Stimulated activated CD4-positive, alpha-beta T cell treated with anti-CD3 and anti-CD28 coated beads, Interleukin-2, amount 100 ng/mL, for 4 hours (primary cell): ENCODE results near the gene ZNF740.
"Not testable (repeated sequence)": the region's sequence is repeated elsewhere in the genome, so short reads cannot be mapped to it uniquely, and the experiment has no call there.

Source experiments
- DNase-seq: peaks from one replicate; pipeline ENCODE4 v3.0.0-alpha.2; 2020; ENCODE audit warnings: low read depth

The ZNF740 gene, protein sequence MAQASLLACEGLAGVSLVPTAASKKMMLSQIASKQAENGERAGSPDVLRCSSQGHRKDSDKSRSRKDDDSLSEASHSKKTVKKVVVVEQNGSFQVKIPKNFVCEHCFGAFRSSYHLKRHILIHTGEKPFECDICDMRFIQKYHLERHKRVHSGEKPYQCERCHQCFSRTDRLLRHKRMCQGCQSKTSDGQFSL

DNA sequence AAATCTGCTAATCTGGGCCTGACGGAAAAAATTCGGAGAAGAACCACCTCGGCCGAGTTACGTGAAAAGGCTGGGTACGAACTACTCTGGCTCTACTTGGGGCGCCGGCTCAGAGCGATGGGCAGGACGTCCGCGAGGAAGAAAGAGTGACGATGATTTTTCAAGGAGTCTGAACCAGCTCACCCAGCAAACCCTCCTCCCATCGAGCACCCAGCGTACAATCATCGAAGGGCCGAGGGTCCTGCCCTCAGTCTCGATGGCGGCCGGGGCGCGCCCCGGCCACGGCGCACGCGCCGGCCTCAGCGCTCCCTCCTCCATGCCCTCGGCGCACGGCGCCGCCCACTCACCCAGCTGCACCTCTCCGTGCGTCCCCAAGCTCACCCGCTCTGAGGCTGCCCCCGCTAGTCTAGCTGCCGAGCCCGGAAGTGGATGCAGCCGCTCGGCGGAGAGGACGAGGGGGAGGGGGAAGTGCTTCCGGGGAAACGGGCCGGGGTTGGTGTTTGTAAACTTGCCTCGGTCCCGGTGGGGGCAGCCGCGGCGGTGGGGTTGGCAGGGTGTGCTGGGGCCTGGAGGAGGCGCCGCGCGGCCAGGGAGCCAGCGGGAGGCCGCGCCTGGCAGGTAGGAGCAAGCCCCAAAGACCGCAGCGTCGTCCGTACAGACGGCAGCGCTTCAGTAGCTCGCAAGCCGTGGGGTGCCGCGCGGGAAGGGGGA lies at the start of gene ZNF740, which contains the start of gene CSAD:
TSS of gene ZNF740 (plus strand) at position 503 of the 711 bp plus-strand sequence. CDS start 1,262 bp downstream, outside the sequence.
TSS of gene CSAD (minus strand) at position 706 of the 711 bp plus-strand sequence. CDS start 7,455 bp downstream, outside the sequence.
- peak; percentile 98 for DNase-seq

DNA sequence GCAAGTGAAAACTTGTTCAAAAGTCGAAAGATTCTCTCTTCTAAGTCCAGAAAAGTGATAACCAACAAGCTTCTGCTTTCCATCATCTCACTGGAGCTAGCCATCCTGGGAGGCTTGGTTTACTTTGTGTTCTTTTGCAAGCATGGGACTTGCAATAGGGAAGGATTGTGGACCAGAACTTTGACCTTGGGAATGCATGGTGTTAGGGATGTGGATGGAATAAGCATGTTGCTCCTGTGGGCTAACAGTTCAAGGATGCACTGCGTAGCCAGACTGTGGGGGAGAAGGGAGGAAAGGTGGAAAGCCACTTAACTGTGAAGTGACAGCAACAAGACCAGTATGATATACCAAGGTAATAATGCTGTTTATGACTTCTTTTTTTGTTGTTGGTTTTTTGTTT lies 48.7 kb upstream of the ZNF740 start:
- DNase-seq = no peak

DNA sequence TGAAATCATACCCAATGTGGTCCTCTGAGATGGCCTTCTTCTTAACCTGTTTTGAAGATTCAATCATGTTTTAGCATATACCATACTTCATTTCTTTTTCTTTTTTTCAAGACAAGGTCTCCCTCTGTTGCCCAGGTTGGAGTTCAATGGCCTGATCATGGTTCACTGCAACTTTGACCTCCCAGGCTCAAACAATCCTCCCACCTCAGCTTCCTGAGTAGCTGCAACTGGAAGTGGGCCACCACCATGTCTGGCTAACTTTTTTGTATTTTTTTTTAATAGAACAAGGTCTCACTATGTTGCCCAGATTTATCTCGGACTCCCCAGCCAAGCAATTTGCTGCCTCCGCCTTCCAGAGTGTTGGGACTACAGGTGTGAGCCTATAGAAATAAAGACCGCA lies 46.8 kb upstream of the ZNF740 start:
- DNase-seq = no peak

DNA sequence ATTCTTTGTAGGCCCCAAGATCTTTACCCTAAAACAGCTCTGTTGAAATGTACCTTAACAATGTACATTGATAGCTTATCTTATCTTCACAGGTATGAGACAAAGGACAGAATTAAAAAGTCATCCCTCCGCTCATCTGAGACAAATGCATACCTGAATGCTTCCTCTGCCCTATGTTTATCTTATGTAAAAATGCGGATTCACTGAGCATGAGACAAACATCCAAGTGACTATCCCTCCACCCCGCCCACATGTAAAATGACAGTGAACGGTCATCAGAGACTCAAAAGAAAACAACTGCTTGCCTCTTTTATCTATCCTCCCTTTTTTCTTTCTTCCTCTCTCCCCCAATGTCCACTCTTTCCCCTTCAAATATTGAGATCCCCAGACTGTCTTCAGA lies 37.2 kb upstream of the ZNF740 start:
- DNase-seq = no peak

DNA sequence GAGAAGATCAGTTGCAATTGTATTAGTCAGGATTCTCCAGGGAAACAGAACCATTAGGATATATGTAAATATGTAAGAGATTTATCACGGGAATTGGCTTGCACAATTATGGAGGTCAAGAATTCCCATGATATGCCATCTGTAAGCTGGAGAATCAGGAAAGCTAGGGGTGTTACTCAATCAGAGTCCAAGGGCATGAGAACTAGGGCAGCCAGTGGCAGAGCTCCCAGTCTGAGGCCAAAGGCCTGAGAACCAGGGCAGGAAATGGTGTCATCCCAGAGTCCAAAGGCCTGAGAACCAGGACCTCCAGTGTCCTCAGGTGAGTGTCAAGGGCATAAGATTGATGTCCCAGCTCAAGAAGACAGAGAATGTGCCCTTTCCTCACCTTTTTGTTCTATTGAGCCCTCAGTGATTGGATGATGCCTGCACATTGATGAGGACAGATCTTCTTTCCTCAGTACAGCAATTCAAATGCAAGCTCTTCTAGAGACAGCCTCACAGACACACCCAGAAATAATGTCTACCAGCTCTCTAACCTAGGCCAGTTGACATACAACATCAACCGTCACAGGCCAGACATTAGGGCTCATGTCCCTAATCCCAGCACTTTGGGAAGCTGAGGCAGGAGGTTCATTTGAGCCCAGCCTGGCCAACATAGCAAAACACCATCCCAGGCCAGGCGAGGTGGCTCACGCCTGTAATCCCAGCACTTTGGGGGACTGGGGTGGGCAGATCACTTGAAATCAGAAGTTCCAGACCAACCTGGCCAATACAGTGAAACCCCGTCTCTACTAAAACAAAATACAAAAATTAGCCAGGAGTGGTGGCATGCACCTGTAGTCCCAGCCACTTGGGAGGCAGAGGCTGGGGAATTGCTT lies 34.9 kb upstream of the ZNF740 start:
- no peak for DNase-seq

DNA sequence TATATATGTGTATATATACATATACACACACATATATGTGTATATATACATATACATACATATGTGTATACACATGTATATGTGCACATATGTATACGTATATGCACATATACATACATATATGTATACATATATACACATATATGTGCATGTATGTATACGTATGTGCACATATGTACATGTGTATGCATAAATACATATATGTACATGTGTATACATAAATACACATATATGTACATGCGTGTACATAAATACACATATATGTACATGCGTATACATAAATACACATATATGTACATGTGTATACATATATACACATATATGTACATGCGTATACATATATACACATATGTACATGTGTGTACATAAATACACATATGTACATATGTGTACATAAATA lies 33.3 kb upstream of the ZNF740 start:
- DNase-seq = no peak

DNA sequence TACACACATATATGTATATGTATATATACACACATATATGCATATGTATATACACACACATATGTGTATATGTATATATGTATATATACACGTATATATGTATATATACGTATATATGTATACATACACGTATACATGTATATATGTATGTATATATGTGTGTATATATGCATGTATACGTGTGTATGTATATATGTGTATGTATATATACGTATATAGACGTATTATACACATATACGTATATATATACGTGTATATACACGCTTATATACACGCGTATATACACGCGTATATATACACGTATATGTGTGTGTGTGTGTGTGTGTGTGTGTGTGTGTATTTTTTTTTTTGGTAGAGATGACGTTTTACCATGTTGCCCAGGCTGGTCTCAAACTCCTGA lies 32.9 kb upstream of the ZNF740 start:
- DNase-seq = no peak

DNA sequence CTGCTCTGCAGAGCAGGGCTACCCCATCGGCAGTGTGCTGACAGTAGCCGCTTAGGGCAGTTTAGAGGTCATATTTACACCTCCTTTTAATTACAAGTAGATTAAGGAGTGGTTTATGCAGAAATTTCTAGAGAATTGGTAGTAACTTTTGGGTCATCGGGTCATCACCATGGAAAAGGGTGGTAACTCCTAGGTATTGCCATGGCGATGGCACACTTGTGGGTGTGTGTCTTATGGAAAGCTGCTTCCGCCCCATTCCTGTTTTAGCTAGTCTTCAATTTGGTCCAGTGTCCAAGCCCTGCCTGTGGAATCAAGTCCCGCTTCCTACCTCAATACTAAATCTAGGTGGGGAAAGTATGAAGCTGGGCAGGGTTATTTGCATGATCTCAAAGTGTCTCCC lies 29.5 kb upstream of the ZNF740 start:
- no peak for DNase-seq

DNA sequence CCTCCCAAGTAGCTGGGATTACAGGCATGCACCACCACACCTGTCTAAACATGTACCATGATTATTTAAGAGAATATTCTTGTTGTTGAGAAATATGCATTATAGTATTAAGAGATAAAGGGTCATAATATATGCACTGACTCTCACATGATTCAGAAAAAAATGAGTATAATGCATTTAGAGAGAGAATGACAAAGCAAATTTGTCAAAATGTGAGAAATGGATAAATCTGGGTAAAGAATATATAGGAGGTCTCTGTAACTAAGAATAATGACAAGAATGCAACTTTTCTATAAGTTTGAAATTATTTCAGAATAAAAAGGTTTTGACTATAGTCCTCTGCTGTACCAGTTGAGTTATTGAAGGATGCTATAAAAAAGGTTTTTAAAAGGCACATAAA lies 28.1 kb upstream of the ZNF740 start:
- no peak for DNase-seq

DNA sequence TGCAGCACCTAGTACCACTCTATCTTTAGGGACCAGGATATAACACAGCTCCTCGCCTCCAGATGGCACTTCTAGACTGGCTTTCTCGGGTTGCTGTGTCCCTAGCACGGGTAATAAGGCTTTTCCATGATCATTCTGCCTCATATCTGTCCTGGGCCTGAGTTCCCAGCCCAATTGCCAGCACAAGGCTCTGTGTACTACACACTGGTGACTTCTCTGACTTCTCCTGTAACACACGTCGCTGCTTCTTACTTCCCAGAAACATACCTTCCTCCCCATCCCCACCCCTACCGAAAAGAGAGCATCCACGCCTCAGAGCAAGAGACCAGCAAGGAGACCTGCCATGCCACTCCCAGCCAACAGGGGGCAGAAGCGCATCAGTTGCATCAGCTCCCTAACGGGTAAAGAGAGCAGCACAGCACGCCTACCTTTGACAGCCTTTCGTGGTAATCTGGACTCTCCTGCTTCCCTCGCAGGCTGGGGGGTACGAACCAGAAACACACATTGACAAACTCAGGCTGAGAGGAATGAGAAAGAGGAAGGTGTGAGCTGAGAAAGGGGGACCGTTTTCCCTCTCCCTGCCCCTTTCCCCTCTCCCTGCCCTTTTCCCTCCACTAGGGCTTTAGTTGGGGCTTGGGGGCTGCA lies 21.2 kb upstream of the ZNF740 start:
- DNase-seq = peak; percentile 81

DNA sequence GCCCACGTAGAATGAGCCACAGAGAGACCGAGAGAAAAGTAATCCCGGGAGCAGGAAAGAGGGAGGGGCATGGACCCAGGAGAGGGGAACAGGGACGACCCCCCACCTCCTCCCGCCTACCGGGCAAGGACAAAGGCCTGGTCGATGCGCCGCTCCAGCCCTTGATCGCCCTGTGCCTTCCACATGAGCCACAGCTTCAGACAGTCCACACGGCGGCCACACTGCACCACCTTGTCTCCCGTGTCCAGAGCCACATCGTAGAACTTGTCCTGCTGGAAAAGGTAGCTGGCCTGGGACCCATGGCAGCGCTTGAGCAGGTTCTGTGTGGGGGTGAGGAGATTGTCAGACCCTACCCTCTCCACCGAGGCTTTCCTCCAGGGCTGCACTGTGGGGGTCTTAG lies 20.5 kb upstream of the ZNF740 start:
- no peak for DNase-seq

DNA sequence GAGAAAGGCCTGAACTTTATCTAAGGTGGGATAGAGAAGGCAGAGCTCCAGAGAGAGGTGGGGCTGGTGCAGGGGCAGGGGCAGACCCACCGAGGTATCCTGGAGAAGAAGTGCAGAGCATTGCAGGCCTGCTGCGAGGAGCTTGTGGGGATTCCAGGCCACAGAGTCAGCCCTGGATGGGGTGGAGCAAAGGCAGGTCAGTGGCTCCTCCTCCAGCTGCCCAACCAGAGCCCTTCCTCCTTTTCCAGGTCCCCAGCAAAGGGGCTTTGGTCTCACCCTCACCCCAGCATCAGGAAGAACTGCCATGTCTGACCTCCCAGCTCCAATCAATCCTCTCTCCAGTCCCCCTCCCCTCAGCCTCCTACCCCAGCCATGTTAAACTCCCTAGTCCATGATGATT lies 19.8 kb upstream of the ZNF740 start:
- DNase-seq = no peak

DNA sequence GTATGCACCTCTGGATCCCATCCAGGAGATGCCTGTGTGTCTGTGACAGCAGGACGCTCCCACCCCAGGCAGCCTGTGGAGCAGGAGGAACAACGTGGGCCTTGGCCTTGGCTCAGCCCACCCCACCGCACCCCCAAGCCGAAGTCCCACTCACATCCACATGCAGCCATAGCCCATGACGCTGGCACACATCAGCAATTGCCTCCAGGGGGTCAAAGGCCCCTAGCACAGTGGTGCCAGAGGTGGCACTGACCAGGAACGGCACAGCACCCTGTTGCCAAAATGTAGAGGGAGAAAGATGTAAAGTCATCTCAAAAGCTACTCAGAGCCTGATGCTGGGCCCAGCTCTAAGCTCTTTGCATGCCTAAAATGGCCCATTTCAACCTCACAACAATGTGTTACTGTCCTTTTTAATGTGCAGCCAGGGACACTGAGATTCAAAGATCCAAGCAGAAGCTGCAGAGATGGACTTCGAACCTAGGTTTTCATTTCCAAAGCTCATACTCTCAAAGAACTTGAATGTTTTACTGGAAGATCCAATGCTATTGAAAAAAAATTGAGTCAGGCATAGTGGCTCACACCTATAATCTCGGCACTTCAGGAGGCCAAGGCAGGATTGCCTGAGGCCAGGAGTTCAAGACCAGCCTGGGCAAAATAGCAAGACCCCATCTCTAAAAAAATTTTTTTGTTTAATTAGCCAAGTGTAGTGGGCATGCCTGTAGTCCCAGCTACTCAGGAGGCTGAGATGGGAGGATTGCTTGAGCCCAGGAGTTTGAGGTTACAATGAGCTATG lies 19.2 kb upstream of the ZNF740 start:
- DNase-seq = no peak

DNA sequence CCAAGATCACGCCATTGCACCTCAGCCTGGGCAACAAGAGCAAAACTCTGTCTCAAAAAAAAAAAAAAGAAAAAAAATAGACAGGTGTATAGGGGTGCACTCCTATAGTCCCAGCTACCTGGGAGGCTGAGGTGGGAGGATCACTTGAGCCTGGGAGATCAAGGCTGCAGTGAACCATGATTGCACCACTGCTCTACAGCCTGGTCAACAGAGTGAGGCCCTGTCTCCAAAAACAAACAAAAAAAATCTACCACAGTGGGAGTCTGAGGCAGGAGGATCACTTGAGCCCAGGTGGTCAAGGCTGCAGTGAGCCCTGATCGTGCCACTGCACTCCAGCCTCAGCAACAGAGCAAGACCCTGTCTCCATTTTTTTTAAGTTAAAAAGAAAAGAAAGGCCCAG lies 17.5 kb upstream of the ZNF740 start:
- DNase-seq = not testable (repeated sequence)

DNA sequence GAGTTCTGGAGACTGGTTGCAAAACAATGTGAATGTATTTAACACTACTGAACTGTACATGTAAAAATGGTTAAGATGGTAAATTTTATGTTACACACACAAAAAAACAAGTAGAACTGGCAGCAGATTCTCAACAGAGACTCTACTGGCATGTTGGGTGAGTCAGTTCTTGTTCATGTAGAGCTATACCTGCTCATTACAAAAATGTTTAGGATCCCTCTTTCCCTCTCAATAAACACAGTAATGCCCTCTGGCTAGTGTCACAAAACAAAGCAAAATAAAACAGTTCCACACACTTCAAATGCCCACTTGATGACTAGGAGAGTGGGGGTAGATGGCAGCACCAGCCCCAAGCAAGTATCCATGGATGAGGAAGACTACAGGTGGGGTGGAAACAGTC lies 13.7 kb upstream of the ZNF740 start:
- no peak for DNase-seq

DNA sequence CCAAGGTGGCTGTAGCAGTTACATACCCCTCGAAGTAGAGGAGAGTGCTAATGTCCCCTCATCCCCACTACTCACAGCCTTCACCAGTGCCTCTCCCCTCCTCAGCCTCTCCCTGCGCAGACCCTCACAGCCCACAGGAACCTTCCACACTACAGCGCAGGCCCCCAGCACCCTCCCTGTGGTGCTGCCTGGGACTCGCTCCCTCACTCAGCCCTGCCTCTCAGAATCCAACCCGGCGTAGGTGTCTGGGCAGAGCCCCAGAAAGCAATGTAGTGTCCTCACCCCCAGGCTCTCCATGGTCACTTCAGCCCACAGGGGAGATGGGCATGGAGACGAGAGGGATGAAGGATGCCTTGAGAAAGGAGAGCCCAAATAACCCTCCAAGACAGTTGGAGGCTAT lies 10.9 kb upstream of the ZNF740 start:
- no peak for DNase-seq

DNA sequence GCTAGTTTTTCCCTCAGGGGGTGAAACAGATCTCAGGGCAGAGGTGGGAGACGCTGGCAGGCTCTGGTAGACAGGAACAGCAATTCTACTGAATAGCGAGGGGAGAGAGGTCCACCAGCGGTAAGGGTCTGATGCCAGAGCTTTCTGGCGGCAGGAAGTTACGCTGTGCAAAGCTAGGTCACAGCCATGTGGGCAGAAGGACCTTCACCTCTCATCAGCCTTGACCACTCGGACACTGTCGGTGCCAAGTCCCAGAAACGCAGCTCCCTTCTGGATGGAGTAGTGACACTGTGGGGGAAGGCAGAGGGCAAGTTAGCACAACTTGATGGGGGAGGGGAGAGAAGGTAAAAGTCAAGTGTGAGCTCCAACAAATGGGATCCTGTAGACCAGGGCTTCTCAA lies 10.3 kb upstream of the ZNF740 start:
- DNase-seq = no peak

DNA sequence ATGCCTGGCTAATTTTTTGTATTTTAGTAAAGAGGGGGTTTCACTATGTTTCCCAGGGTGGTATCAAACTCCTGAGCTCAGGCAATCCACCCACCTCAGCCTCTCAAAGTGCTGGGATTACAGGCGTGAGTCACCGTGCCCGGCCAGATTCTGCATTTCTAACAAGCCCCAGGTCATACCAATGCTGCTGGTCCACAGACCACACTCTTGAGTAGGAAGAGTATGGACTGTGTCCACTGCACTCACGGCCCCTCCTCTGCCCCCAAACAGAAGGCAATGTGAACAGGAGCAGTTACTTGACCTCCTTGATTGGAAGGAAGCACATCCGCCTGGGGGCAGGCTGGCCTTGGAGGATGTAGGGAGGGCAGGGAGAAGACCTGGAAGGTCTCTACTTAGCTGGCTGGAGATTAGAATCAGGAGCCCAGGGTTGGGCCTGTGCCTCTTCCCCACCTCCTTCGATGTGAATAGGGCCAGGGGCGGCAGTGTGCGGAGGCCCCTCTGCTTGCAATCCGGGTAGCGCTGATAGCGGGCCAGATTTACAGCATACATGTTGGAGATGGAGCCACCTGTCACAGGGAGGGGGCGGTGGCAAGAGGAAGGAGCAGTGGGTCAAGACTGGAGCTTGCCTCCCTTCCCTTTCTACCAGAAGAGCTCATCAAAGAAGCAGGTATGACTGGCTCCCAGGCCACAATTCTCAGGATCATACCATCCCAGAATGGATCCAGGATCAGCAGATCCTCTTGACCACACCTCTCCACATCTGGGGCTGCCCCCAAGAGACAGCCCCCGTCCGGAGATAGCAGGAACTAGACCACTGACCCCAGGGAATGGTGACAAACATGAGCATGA lies 9.4 kb upstream of the ZNF740 start:
- no peak for DNase-seq

DNA sequence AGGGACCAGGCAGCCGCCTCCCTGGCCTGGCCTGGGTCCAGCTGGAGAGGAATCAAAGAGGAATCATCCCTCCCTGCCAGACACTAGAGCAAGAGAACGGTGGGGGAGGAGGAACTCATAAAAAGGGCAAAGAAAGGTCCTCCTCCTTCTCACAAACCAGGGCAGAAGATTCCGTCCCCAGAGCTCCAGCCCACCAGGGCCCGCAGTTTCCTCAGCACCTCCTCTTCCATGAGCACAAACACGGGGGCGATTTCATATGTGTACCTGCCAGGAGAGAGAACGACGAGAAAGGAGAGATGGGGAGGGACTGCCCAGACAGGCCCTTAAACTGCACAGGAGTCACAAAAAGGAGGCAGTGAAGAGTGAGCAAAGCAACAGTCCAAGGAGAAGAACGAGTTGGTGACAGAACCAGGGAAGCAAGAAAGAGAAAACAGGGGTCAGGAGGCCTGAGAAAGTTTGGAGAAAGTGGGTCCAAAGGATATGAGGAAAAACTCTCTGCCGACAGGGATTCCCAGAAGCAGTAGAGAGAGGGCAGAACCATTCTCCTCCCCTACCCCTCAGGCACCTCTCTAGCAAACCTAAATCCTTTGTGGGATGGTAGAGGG lies 8.7 kb upstream of the ZNF740 start:
- DNase-seq = no peak

DNA sequence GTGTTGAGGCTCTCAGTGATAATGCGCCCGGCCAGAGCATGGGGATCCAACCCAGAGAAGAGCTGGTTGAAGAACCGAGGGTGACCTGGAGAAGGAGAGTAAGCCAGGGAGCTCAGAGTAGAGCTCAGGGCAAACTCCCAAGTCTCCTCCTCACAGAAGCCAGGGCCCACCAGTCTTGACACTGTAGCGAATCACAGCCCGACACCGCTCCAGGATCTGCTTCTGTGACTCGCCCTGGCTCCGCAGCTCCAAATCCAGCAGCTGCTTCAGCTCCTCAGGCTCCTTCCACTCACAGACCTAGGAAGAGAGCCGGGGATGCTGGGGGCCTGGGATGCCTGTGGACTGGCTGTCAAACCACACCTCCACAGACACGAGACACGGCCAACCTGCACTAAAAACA lies 8.2 kb upstream of the ZNF740 start:
- DNase-seq = no peak
